Measurements from ENCODE around the gene RAPGEF2. TPM values are rescaled to one million over a fixed set of nuclear protein-coding genes. Genes with fewer than 3 reads are reported as not detected.

The RAPGEF2 gene
- total RNA-seq, 1 donor from 2014 or later = 49.3 TPM

Small RNA genes lying within 50 kb of the gene (small RNA-seq; reads per million reads assigned to genes)
- gene AC074344.1 (ENCODE audit: low replicate concordance) (not detected), gene MIR3688-1 (ENCODE audit: low replicate concordance) (not detected), gene RF00019 (ENCODE audit: low replicate concordance) (not detected)
